Right lung (tissue), 10 donors: ENCODE data around the gene PGGT1B. TPM values are rescaled to one million over a fixed set of nuclear protein-coding genes. Genes with fewer than 3 reads are reported as not detected.

Source experiments
- DNase-seq, 2 donors: peaks; one replicate each; pipeline ENCODE4 v3.0.0-alpha.2; 2013
- long read RNA-seq, 8 donors: transcript quantifications; one replicate each; lab custom pipeline, GENCODE V29; 2026
- polyA plus RNA-seq, 5 donors: library from polyadenylated mRNA; unstranded; fragments of 120-200 nt; gene quantifications; one replicate each; pipeline versions ENCODE4 v1.2.1 to v1.2.3, GENCODE V29; 2013; ENCODE audit warnings: inconsistent platforms in 1 of 5, low replicate concordance in 1 of 5; ENCODE audit not compliant: insufficient read length in 5 of 5, insufficient read depth in 1 of 5

PGGT1B gene
- 10 to 100 TPM; 21.7 to 37.7 (median 32.9) TPM for polyA plus RNA-seq
- long read RNA-seq, donor 1, full-length matches to known transcripts = 4 of 4 reads
- long read RNA-seq, donor 1, partial matches to known transcripts = 0 of 4 reads
- long read RNA-seq, donor 1, other reads (novel, unspliced or antisense) = 0 of 4 reads
- long read RNA-seq, donor 2, full-length matches to known transcripts = 10 of 10 reads
- long read RNA-seq, donor 2, partial matches to known transcripts = 0 of 10 reads
- long read RNA-seq, donor 2, other reads (novel, unspliced or antisense) = 0 of 10 reads
- long read RNA-seq, donor 3, full-length matches to known transcripts = 5 of 5 reads
- long read RNA-seq, donor 3, partial matches to known transcripts = 0 of 5 reads
- long read RNA-seq, donor 3, other reads (novel, unspliced or antisense) = 0 of 5 reads
- long read RNA-seq, donor 4, full-length matches to known transcripts = 4 of 4 reads
- long read RNA-seq, donor 4, partial matches to known transcripts = 0 of 4 reads
- long read RNA-seq, donor 4, other reads (novel, unspliced or antisense) = 0 of 4 reads
- long read RNA-seq, donor 5, full-length matches to known transcripts = 8 of 8 reads
- long read RNA-seq, donor 5, partial matches to known transcripts = 0 of 8 reads
- long read RNA-seq, donor 5, other reads (novel, unspliced or antisense) = 0 of 8 reads
- long read RNA-seq, donor 6, full-length matches to known transcripts = 12 of 12 reads
- long read RNA-seq, donor 6, partial matches to known transcripts = 0 of 12 reads
- long read RNA-seq, donor 6, other reads (novel, unspliced or antisense) = 0 of 12 reads
- long read RNA-seq, donor 7, full-length matches to known transcripts = 9 of 9 reads
- long read RNA-seq, donor 7, partial matches to known transcripts = 0 of 9 reads
- long read RNA-seq, donor 7, other reads (novel, unspliced or antisense) = 0 of 9 reads
- long read RNA-seq, donor 8, partial matches to known transcripts = 0 of 1 reads
- long read RNA-seq, donor 8, other reads (novel, unspliced or antisense) = 0 of 1 reads

- DNase-seq = peak; percentile 61 to 70
Measured at GRCh38 chr5:115262321-115263077, at the start of gene PGGT1B. PGGT1B (minus strand) TSS chr5:115262877; CDS start chr5:115262851, 26 bp downstream.

GRCh38 chr5:115309751-115310370 lies 47.2 kb upstream of the PGGT1B start:
- DNase-seq = peak in 1 of 2 donors; percentile 28

- no peak for DNase-seq
Measured at GRCh38 chr5:115308815-115309214, 46.1 kb upstream of the PGGT1B start.

DNA sequence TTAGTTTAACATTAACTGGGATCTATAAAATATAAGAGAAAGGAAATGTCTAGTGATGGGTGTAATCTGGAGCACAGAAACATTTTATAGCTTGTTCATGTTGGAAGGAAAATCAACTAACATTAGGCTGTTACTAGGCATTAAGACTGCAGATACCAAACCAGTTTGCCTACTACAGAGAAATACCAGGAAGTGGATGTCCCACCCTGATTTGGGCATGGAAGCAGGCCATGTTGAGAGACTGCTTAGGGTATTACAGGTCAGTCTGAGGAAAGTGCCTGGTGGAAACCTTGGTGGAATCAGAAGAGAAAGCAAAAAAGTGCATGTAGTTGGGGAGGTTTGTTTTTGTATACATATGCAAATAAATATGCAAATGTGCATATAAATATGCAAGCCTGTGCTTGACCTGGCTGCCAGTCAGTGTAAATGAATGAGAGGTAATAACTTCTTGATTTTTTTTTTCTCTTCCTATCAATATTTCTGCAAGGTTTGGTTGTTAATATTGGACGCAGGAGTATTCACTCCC lies 43.4 kb upstream of the PGGT1B start:
- DNase-seq = no peak

DNA sequence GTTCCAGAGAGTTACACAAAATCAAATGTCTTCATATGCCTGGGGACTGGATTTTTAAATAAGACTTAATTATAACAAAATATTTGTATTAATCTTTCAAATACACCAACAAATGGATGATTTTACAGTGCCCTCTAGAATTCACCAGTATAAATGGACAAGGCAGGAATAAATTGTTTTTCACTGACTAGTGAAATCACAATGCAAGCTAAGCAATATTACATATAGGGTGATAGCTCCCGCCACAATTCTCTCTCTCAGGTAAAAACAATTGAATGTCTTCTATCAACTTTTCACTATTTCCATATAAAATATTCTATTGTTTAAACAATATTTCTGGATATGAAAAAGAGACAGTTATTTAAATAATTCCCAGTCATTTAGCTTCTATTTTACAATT lies 41.8 kb upstream of the PGGT1B start:
- no peak for DNase-seq

GRCh38 chr5:115298811-115299210 lies 36.1 kb upstream of the PGGT1B start:
- DNase-seq = no peak

DNA sequence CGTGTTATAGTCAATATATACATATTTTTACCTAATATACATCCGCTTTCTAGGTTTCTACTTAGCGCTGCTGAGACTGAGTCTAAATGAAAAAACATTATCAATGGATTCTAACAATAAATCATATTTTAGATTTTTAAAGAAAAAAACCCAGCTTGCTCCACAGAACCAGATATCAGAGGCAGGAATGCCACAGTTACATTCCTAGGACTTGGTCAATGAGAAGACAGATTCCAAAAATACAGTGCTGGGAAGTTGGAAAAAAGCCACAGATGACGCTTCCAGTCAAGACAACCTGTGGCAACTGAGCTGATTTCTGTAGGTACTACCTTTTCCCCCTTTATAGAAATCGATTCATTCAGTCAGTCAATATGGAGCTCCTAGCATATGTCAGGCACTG lies 34.4 kb upstream of the PGGT1B start:
- DNase-seq = peak in 1 of 2 donors; percentile 11

DNA sequence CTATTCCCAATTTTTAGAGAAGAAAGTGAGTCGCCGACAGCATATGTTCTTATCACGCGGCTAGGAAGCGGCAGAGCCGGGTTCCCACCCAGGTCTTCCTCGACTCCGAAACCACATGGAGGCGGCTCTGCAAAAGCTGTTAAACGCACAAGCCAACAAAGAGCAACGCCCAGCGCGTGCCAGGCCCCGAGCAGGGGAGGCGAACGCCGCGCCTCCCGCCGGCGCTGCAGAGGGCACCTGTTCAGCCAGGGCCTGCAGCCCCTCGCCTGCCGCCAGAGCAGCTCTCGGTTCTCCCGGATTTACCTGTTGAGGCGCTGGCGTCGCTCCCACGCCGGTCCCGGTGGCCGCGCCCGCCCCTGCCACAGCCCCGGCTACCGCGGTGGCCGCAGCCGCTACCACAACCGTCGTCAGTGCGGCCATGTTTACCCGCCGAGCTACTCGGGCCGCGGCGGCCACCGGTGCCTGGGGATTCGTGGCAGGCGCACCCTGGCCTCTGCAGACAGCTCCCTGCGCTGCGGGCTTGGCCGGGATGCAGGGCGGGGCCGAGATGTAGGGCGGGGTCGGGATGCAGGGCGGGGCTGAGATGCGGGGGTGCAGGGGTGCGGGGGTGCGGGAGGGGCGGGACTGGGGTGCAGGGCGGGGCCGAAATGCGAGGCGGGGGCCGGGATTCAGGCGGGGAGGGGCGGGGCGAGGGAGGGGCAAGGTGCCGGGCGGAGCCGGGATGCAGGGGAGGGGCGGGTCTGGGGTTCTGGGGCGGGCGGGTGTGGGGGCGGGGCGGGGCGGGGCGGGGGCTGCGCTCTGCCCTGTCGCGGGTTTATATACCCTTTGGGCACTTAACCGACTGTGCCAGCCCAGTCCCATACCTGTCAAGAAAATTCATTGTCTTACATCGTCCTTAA lies 33.7 kb upstream of the PGGT1B start, which contains the start of gene CCDC112:
CCDC112 (minus strand) TSS at position 531 of the 899 bp plus-strand sequence; CDS start at position 420, 111 bp downstream.
- DNase-seq = peak; percentile 40 to 60

DNA sequence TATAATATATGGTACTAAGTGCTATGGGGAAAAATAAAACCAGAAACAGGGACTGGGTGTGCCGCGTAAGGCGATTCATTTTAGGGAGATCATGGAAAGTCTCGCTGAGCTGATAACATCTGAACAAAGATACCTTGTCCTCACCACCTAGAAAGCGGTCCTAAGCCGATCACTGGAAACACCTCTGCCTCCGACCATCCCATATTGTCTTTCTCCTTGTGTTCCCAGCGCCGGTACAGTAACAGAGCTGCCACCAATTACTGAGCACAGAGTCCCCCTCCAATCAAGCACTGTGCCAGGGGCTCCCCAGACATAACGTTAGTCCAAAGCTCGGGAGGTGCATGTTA lies 33.1 kb upstream of the PGGT1B start:
- no peak for DNase-seq

- no peak for DNase-seq
Measured at GRCh38 chr5:115291397-115291796, 28.7 kb upstream of the PGGT1B start.

GRCh38 chr5:115289104-115289503 lies 26.4 kb upstream of the PGGT1B start:
- no peak for DNase-seq

- no peak for DNase-seq
Measured at GRCh38 chr5:115284021-115284420, 21.3 kb upstream of the PGGT1B start.

GRCh38 chr5:115282131-115282530 lies 19.5 kb upstream of the PGGT1B start:
- DNase-seq = no peak

DNA sequence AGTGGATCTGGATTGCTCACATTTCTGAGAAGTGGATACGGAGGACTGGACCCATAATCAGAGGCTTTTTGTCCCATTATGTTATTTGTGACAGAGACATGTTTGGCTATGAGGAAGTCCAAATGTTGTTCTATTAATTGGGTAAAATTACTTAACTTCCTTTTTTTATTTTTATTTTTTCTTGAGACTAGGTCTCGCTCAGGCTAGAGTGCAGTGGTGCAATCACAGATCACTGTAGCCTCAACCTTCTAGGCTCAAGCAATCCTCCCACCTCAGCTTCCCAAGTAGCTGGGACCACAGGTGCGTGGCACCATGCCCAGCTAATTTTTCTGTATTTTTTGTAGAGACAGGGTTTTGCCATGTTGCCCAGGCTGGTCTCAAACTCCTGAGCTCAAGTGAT lies 11.9 kb upstream of the PGGT1B start:
- DNase-seq = no peak

DNA sequence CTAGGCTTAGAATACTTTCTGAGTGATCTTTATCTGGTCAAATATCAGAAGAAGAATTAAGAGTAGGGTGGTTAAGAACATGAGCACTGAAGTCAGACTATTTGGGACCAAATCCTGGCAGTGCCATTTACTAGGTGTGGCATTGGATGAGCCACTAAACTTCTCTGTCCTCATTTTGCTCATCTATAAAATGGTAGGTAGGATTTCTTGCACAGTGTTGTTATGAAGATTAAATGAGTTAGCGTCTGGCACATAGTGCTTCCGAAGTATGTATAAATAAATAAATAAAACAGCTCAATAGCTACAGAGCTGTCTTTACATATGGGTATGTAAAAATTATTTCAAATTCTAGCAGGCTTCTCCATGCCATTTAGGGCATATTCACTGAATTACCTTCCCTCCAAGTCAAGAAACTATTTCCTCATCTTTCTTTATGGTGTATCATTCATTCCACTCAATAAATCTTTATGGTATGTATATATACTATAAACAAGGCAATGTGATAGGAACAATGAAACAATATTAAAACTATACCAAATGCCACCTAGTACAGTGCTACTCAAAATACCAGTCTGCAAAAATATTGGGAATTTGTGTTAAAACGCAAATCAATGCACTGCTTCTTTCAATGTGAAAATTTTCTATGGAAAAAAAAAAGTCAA lies 9.8 kb upstream of the PGGT1B start:
- DNase-seq = no peak

GRCh38 chr5:115271295-115272050 lies 8.8 kb upstream of the PGGT1B start:
- no peak for DNase-seq

DNA sequence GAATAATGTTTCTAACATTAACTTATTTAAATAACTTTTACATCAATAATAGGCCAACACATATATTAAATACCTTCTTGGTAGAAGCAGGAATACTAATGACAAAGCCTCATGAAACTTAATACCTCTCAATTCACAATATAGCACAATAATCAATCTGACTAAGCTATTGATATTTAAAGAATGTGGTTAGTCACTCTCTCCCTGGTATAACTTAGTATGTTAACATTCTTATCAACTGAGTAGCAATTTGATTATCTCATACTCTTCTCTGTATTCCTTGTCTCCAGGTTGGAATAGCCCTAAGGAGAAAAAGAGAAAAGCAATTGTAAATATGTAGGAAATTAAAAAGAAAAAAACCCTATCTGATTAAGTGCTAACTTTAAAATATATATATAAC lies 4.9 kb upstream of the PGGT1B start:
- no peak for DNase-seq

DNA sequence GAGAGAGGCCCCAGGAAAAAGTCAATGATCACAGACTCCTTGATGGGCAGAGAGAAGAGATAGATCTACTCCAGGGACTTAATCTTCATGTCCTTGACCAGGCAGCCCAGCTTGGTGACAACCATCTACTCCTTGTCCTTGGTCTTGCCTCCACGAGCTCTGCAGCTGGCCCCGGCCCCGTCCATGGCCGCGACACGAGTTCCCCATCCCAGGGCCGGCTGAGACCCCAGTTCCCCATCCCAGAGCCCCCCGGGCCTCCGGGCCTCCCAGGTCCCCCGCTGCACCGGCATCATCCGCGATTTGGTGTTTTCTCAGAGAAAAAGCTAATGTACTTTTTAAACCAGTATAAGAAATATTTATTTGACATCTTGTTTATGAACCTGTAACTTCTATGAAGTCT lies 2.5 kb upstream of the PGGT1B start:
- no peak for DNase-seq
